Endothelial cell (in vitro differentiated cells): ENCODE data around the gene PCDHA8. TPM values are rescaled to one million over a fixed set of nuclear protein-coding genes. Genes with fewer than 3 reads are reported as not detected.
"Not testable (repeated sequence)": the region's sequence is repeated elsewhere in the genome, so short reads cannot be mapped to it uniquely, and the experiment has no call there.

Source experiments
- DNase-seq: peaks from one replicate; pipeline ENCODE4 v3.0.0; 2021; ENCODE audit warnings: low spot score
- H3K27ac Mint-ChIP-seq: one replicate; pipeline ENCODE4 v1.8.0; 2021; ENCODE audit warnings: mixed read lengths, inconsistent platforms; ENCODE audit not compliant: unreplicated experiment
- H3K27me3 Mint-ChIP-seq: one replicate; pipeline ENCODE4 v1.8.0; 2021; ENCODE audit warnings: mild to moderate bottlenecking, moderate library complexity, mixed read lengths, inconsistent platforms; ENCODE audit not compliant: unreplicated experiment
- H3K36me3 Mint-ChIP-seq: one replicate; pipeline ENCODE4 v1.8.0; 2021; ENCODE audit warnings: mild to moderate bottlenecking, low read depth, mixed read lengths, inconsistent platforms; ENCODE audit not compliant: unreplicated experiment
- H3K4me1 Mint-ChIP-seq: one replicate; pipeline ENCODE4 v1.8.0; 2021; ENCODE audit warnings: mild to moderate bottlenecking, mixed read lengths, inconsistent platforms; ENCODE audit not compliant: unreplicated experiment
- H3K4me3 Mint-ChIP-seq: one replicate; pipeline ENCODE4 v1.8.0; 2021; ENCODE audit warnings: mild to moderate bottlenecking, mixed read lengths, inconsistent platforms; ENCODE audit not compliant: unreplicated experiment
- H3K9me3 Mint-ChIP-seq: one replicate; pipeline ENCODE4 v1.8.0; 2021; ENCODE audit warnings: mixed read lengths, inconsistent platforms; ENCODE audit not compliant: unreplicated experiment
- CTCF ChIP-seq: fragments of 200-600 bp; sonication (generic); IDR thresholded peaks from one replicate; pipeline ENCODE4 v1.5.0; 2021; ENCODE audit warnings: antibody characterized with exemption; ENCODE audit not compliant: unreplicated experiment
- total RNA-seq: library from RNA; stranded (reverse); fragmentation: NEBNext Ultra II Directional; extraction: Animal tissue kit (Norgen Biotek cat#: 25700); gene quantifications from one replicate; pipeline ENCODE4 v1.2.1, GENCODE V29; 2021; ENCODE audit not compliant: unreplicated experiment

PCDHA8 gene
- total RNA-seq, 1 donor from 2014 or later = 1.6 TPM

- Mint-ChIP-seq H3K27me3 (no peaks in the 10 kb centered on the region), H3K9me3 (no peaks in the 10 kb centered on the region), H3K27ac (no peak overlapping the region), H3K4me1 (peaks cover 3% of the 10 kb centered on the region), H3K36me3 (peaks cover 14% of the 10 kb centered on the region), H3K4me3 (no peak overlapping the region)
- no peak for DNase-seq
- TF ChIP-seq CTCF = no peak
Observed at GRCh38 chr5:140823475-140823874, 17.5 kb upstream of the PCDHA8 start.

GRCh38 chr5:140827704-140828361 is 13.2 kb upstream of the PCDHA8 start, which contains the start of gene PCDHA6:
Gene PCDHA6, plus strand, starts transcription at chr5:140827960. Its CDS starts 132 bp downstream, at chr5:140828092.
- Mint-ChIP-seq H3K4me3 (peak within 1 kb of the TSS; percentile 4), H3K27me3 (no peaks in the 10 kb centered on the region), H3K27ac (peak within 1 kb of the TSS; percentile 0), H3K9me3 (no peaks in the 10 kb centered on the region), H3K4me1 (peaks cover 3% of the 10 kb centered on the region), H3K36me3 (peaks cover 9% of the 10 kb centered on the region)
- no peak for DNase-seq
- TF ChIP-seq CTCF = no peak

GRCh38 chr5:140828362-140828737 is 12.6 kb upstream of the PCDHA8 start:
- DNase-seq = no peak
- Mint-ChIP-seq H3K36me3 (peaks cover 9% of the 10 kb centered on the region), H3K4me3 (peak overlapping the region; percentile 4), H3K9me3 (no peaks in the 10 kb centered on the region), H3K4me1 (peaks cover 3% of the 10 kb centered on the region), H3K27ac (peak overlapping the region; percentile 0), H3K27me3 (no peaks in the 10 kb centered on the region)
- no peak for TF ChIP-seq CTCF

GRCh38 chr5:140829511-140830501 is 11.2 kb upstream of the PCDHA8 start:
- not testable (repeated sequence) for H3K27me3 Mint-ChIP-seq, H3K4me3 Mint-ChIP-seq, H3K4me1 Mint-ChIP-seq, H3K36me3 Mint-ChIP-seq, H3K27ac Mint-ChIP-seq, H3K9me3 Mint-ChIP-seq, DNase-seq

GRCh38 chr5:140833993-140834392 is 7.0 kb upstream of the PCDHA8 start, which contains the start of gene PCDHA7:
Gene PCDHA7, plus strand, starts transcription at chr5:140834269. Its CDS starts 115 bp downstream, at chr5:140834384.
- TF ChIP-seq CTCF = no peak
- no peaks in the 10 kb centered on the region for H3K9me3 Mint-ChIP-seq
- DNase-seq = no peak
- H3K4me3 Mint-ChIP-seq = peak within 1 kb of the TSS; percentile 76
- H3K4me1 Mint-ChIP-seq = no peaks in the 10 kb centered on the region
- H3K36me3 Mint-ChIP-seq = peaks cover 8% of the 10 kb centered on the region
- H3K27me3 Mint-ChIP-seq = peaks cover 3% of the 10 kb centered on the region
- H3K27ac Mint-ChIP-seq = no peak within 1 kb of the TSS

- peak overlapping the region; percentile 76 for H3K4me3 Mint-ChIP-seq
- not testable (repeated sequence) for H3K4me1 Mint-ChIP-seq, H3K27ac Mint-ChIP-seq, H3K9me3 Mint-ChIP-seq, H3K36me3 Mint-ChIP-seq, H3K27me3 Mint-ChIP-seq, DNase-seq
Observed at GRCh38 chr5:140834439-140835008, 6.5 kb upstream of the PCDHA8 start.
